Right hindlimb (tissue), 1 donor: Measurements from ENCODE around the gene ZNF91.
"Not testable (repeated sequence)": the region's sequence is repeated elsewhere in the genome, so short reads cannot be mapped to it uniquely, and the experiment has no call there.

Experiments used
- DNase-seq: peaks from one replicate; pipeline ENCODE4 v3.0.0-alpha.2; 2018

The ZNF91 gene

GRCh38 chr19:23395041-23395721 is at the start of gene ZNF91:
ZNF91 (minus strand) TSS chr19:23395471; CDS start chr19:23395354, 117 bp downstream.
- DNase-seq = peak; percentile 97

- no peak for DNase-seq
Measured at GRCh38 chr19:23440791-23441190, 45.5 kb upstream of the ZNF91 start.

- no peak for DNase-seq
Measured at GRCh38 chr19:23440207-23440606, 44.9 kb upstream of the ZNF91 start.

GRCh38 chr19:23439623-23440022 is 44.4 kb upstream of the ZNF91 start:
- no peak for DNase-seq

- DNase-seq = no peak
Measured at GRCh38 chr19:23437901-23438300, 42.6 kb upstream of the ZNF91 start.

GRCh38 chr19:23436944-23437343 is 41.7 kb upstream of the ZNF91 start:
- no peak for DNase-seq

- DNase-seq = no peak
Measured at GRCh38 chr19:23436318-23436717, 41.0 kb upstream of the ZNF91 start.

- DNase-seq = no peak
Measured at GRCh38 chr19:23420824-23421223, 25.6 kb upstream of the ZNF91 start.

- DNase-seq = not testable (repeated sequence)
Measured at GRCh38 chr19:23419261-23419660, 24.0 kb upstream of the ZNF91 start.

GRCh38 chr19:23415561-23416191 is 20.4 kb upstream of the ZNF91 start:
- peak; percentile 66 for DNase-seq

- no peak for DNase-seq
Measured at GRCh38 chr19:23415034-23415433, 19.8 kb upstream of the ZNF91 start.

- no peak for DNase-seq
Measured at GRCh38 chr19:23410155-23410554, 14.9 kb upstream of the ZNF91 start.

GRCh38 chr19:23409392-23410048 is 14.2 kb upstream of the ZNF91 start:
- no peak for DNase-seq

GRCh38 chr19:23407616-23408133 is 12.4 kb upstream of the ZNF91 start:
- DNase-seq = no peak

- no peak for DNase-seq
Measured at GRCh38 chr19:23406721-23407120, 11.4 kb upstream of the ZNF91 start.

GRCh38 chr19:23406091-23406490 is 10.8 kb upstream of the ZNF91 start:
- DNase-seq = no peak

- DNase-seq = no peak
Measured at GRCh38 chr19:23404676-23405075, 9.4 kb upstream of the ZNF91 start.

- no peak for DNase-seq
Measured at GRCh38 chr19:23403581-23404324, 8.5 kb upstream of the ZNF91 start.

GRCh38 chr19:23403052-23403451 is 7.8 kb upstream of the ZNF91 start:
- no peak for DNase-seq

GRCh38 chr19:23402388-23402787 is 7.1 kb upstream of the ZNF91 start:
- DNase-seq = no peak

- no peak for DNase-seq
Measured at GRCh38 chr19:23401086-23401610, 5.9 kb upstream of the ZNF91 start.

GRCh38 chr19:23399443-23399842 is 4.2 kb upstream of the ZNF91 start:
- no peak for DNase-seq

- DNase-seq = not testable (repeated sequence)
Measured at GRCh38 chr19:23395722-23396117, 449 bp upstream of the ZNF91 start.
